K562 (cell line): ENCODE data around the gene UBN2. TPM values are rescaled to one million over a fixed set of nuclear protein-coding genes. Genes with fewer than 3 reads are reported as not detected.

Experiments
- ATF3 ChIP-seq, 2 experiments: fragments of 450-650 bp in 1 of 2; sonication (generic) in 1 of 2; formaldehyde crosslinking in 1 of 2; IDR thresholded peaks in 1 of 2; conservative IDR thresholded peaks in 1 of 2; 2 replicates each; pipeline versions ENCODE4 v1.6.1 to v1.8.1; 2016 to 2023; ENCODE audit warnings: mild to moderate bottlenecking in 2 of 2, moderate library complexity in 2 of 2, inconsistent platforms in 1 of 2, missing genetic modification reagents in 1 of 2
- BRCA1 ChIP-seq, 2 experiments: fragments of 450-650 bp in 1 of 2; sonication (generic) in 1 of 2; formaldehyde crosslinking in 1 of 2; IDR thresholded peaks; 2 replicates each; pipeline versions ENCODE4 v1.5.0 to v1.6.1; 2017 to 2020; ENCODE audit warnings: mild to moderate bottlenecking in 1 of 2, missing genetic modification reagents in 1 of 2
- EP300 ChIP-seq: IDR thresholded peaks from 2 replicates; pipeline ENCODE4 v1.6.1; 2012; ENCODE audit warnings: low read length, improper control_type of control experiment
- ESRRB ChIP-seq: fragments of 250-450 bp; sonication (Bioruptor Pico); IDR thresholded peaks from 2 replicates; pipeline ENCODE4 v1.5.0; 2020; ENCODE audit warnings: mild to moderate bottlenecking, moderate library complexity, borderline replicate concordance
- GABPB1 ChIP-seq: sonication (generic); formaldehyde crosslinking; IDR thresholded peaks from 2 replicates; pipeline ENCODE4 v1.8.0; 2022; ENCODE audit warnings: mild to moderate bottlenecking, missing genetic modification reagents
- GABPB2 ChIP-seq: fragments of 250-450 bp; sonication (Bioruptor Pico); conservative IDR thresholded peaks from 2 replicates; pipeline ENCODE4 v1.5.1; 2021; ENCODE audit warnings: mild to moderate bottlenecking
- HDGF ChIP-seq: fragments of 450-650 bp; IDR thresholded peaks from 2 replicates; pipeline ENCODE4 v1.6.1; 2016
- HMGN3 ChIP-seq: IDR thresholded peaks from 2 replicates; pipeline ENCODE4 v1.6.1; 2011; ENCODE audit warnings: borderline replicate concordance, low read depth, mild to moderate bottlenecking, mixed read lengths, low read length; ENCODE audit not compliant: insufficient read length; ENCODE audit errors: extremely low read depth
- KDM2B ChIP-seq: fragments of 250-450 bp; sonication (Bioruptor Pico); IDR thresholded peaks from 2 replicates; pipeline ENCODE4 v1.8.0; 2021; ENCODE audit warnings: mild to moderate bottlenecking, moderate library complexity
- MTA1 ChIP-seq: fragments of 450-650 bp; IDR thresholded peaks from 2 replicates; pipeline ENCODE4 v1.6.1; 2017; ENCODE audit warnings: borderline replicate concordance
- NR4A1 ChIP-seq, 2 experiments: fragments of 250-450 bp in 1 of 2; fragments of 450-650 bp in 1 of 2; sonication (Bioruptor Pico) in 1 of 2; IDR thresholded peaks; 2 replicates each; pipeline versions ENCODE4 v1.4.0 to v1.6.1; 2016 to 2020; ENCODE audit warnings: mild to moderate bottlenecking in 2 of 2, missing compliant biosample characterization in 1 of 2, missing genetic modification characterization in 1 of 2, moderate library complexity in 1 of 2
- SAFB ChIP-seq: fragments of 200-400 bp; formaldehyde crosslinking; IDR thresholded peaks from 2 replicates; pipeline ENCODE4 v1.6.1; 2017; ENCODE audit warnings: low read depth, low read length, borderline replicate concordance
- SAFB2 ChIP-seq: fragments of 200-400 bp; formaldehyde crosslinking; IDR thresholded peaks from 2 replicates; pipeline ENCODE4 v1.6.1; 2018; ENCODE audit warnings: borderline replicate concordance, low read length, low read depth, moderate library complexity; ENCODE audit not compliant: severe bottlenecking
- SNIP1 ChIP-seq: fragments of 450-650 bp; IDR thresholded peaks from 2 replicates; pipeline ENCODE4 v1.7.1; 2017; ENCODE audit warnings: low read depth, mild to moderate bottlenecking
- YY1 ChIP-seq, 3 experiments: IDR thresholded peaks; 2 replicates each; pipeline ENCODE4 v1.6.1; 2011; ENCODE audit warnings: low read length in 2 of 3, mild to moderate bottlenecking in 2 of 3, moderate library complexity in 2 of 3, borderline replicate concordance in 1 of 3, control low read depth in 1 of 3, low read depth in 1 of 3; ENCODE audit not compliant: insufficient read depth in 3 of 3, insufficient replicate concordance in 2 of 3, control insufficient read depth in 1 of 3, insufficient read length in 1 of 3; ENCODE audit errors: extremely low read depth in 1 of 3
- ZNF75A ChIP-seq: fragments of 450-650 bp; formaldehyde crosslinking; IDR thresholded peaks from 2 replicates; pipeline ENCODE4 v1.4.0; 2020; ENCODE audit warnings: mild to moderate bottlenecking
- ZNF778 ChIP-seq: fragments of 450-650 bp; formaldehyde crosslinking; IDR thresholded peaks from 2 replicates; pipeline ENCODE4 v1.4.0; 2020; ENCODE audit warnings: mild to moderate bottlenecking, moderate library complexity
- polyA plus RNA-seq, 8 experiments: library from polyadenylated mRNA; depleted of rRNA in 4 of 8; stranded (reverse) in 5 of 8; unstranded in 3 of 8; fragments of >200 nt; fragmentation: Nextera tagmentation in 2 of 8; fragmentation: Illumina TruSeq in 1 of 8; extraction: Ambion mirVana in 2 of 8; extraction: Trizol in 1 of 8; gene quantifications; 2 replicates each; pipeline versions ENCODE4 v1.2.1 to v1.2.3, GENCODE V29; 2011 to 2014; ENCODE audit warnings: inconsistent platforms in 1 of 8, missing spikeins in 1 of 8
- total RNA-seq, 7 experiments: library from RNA; depleted of rRNA in 6 of 7; stranded (reverse); fragments of >200 nt in 6 of 7; fragmentation: Illumina TruSeq in 2 of 7; extraction: Trizol in 2 of 7; gene quantifications; 2 replicates each; pipeline versions ENCODE4 v1.2.1 to v1.2.3, GENCODE V29; 2011 to 2021; ENCODE audit warnings: low replicate concordance in 1 of 7
- TF ChIP-seq, protein P1 (sequence below): fragments of 250-450 bp; sonication (Bioruptor Pico); IDR thresholded peaks from 2 replicates; pipeline ENCODE4 v1.4.0; 2020; ENCODE audit warnings: mild to moderate bottlenecking, moderate library complexity, borderline replicate concordance
- TF ChIP-seq, protein P2 (sequence below), 2 experiments: fragments of 450-650 bp; IDR thresholded peaks; 2 replicates each; pipeline ENCODE4 v1.6.1; 2018; ENCODE audit warnings: mild to moderate bottlenecking in 2 of 2, low read depth in 1 of 2; ENCODE audit not compliant: partially characterized antibody in 2 of 2

Gene UBN2
- total and polyA plus RNA-seq, 9 of the 15 experiments (the other 6 are each of a cell fraction or from before 2014, with no cell fraction given) = 1.2 to 19.5 (median 9.9) TPM

GRCh38 chr7:139242741-139243281 lies 11.8 kb downstream of the UBN2 start (continued):
- TF ChIP-seq KDM2B (CRISPR knock-in tag) (no peak), SAFB (no peak), MTA1 (peak; percentile 24; the same call in 1 of the 2 replicates), GABPB2 (CRISPR knock-in tag) (no peak), ATF3 (IDR thresholded peaks at IDR 0.05) (peak; percentile 78), ATF3 (CRISPR knock-in tag; conservative IDR thresholded peaks at IDR 0.05) (no peak), NR4A1 (CRISPR knock-in tag; IDR thresholded peaks at IDR 0.05) (no peak), NR4A1 (tag; IDR thresholded peaks at IDR 0.05) (no peak), YY1 (IDR thresholded peaks at IDR 0.05; ENCODE audit: borderline replicate concordance in 1 of 3, control insufficient read depth in 1 of 3, extremely low read depth in 1 of 3, insufficient read depth in 3 of 3, insufficient read length in 1 of 3, insufficient replicate concordance in 2 of 3, low read depth in 1 of 3, low read length in 2 of 3) (no peak), SNIP1 (no peak), ESRRB (CRISPR knock-in tag) (no peak), BRCA1 (IDR thresholded peaks at IDR 0.05) (no peak), BRCA1 (CRISPR knock-in tag; IDR thresholded peaks at IDR 0.05) (no peak), ZNF75A (CRISPR knock-in tag) (no peak), HMGN3 (no peak), EP300 (peak; percentile 30; the same call in 1 of the 2 replicates), ZNF778 (CRISPR knock-in tag) (no peak), GABPB1 (CRISPR knock-in tag) (no peak), SAFB2 (no peak), HDGF (no peak)
- TF ChIP-seq, protein P1, sequence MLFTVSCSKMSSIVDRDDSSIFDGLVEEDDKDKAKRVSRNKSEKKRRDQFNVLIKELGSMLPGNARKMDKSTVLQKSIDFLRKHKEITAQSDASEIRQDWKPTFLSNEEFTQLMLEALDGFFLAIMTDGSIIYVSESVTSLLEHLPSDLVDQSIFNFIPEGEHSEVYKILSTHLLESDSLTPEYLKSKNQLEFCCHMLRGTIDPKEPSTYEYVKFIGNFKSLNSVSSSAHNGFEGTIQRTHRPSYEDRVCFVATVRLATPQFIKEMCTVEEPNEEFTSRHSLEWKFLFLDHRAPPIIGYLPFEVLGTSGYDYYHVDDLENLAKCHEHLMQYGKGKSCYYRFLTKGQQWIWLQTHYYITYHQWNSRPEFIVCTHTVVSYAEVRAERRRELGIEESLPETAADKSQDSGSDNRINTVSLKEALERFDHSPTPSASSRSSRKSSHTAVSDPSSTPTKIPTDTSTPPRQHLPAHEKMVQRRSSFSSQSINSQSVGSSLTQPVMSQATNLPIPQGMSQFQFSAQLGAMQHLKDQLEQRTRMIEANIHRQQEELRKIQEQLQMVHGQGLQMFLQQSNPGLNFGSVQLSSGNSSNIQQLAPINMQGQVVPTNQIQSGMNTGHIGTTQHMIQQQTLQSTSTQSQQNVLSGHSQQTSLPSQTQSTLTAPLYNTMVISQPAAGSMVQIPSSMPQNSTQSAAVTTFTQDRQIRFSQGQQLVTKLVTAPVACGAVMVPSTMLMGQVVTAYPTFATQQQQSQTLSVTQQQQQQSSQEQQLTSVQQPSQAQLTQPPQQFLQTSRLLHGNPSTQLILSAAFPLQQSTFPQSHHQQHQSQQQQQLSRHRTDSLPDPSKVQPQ (CRISPR knock-in tag) = no peak
- TF ChIP-seq, protein P2, sequence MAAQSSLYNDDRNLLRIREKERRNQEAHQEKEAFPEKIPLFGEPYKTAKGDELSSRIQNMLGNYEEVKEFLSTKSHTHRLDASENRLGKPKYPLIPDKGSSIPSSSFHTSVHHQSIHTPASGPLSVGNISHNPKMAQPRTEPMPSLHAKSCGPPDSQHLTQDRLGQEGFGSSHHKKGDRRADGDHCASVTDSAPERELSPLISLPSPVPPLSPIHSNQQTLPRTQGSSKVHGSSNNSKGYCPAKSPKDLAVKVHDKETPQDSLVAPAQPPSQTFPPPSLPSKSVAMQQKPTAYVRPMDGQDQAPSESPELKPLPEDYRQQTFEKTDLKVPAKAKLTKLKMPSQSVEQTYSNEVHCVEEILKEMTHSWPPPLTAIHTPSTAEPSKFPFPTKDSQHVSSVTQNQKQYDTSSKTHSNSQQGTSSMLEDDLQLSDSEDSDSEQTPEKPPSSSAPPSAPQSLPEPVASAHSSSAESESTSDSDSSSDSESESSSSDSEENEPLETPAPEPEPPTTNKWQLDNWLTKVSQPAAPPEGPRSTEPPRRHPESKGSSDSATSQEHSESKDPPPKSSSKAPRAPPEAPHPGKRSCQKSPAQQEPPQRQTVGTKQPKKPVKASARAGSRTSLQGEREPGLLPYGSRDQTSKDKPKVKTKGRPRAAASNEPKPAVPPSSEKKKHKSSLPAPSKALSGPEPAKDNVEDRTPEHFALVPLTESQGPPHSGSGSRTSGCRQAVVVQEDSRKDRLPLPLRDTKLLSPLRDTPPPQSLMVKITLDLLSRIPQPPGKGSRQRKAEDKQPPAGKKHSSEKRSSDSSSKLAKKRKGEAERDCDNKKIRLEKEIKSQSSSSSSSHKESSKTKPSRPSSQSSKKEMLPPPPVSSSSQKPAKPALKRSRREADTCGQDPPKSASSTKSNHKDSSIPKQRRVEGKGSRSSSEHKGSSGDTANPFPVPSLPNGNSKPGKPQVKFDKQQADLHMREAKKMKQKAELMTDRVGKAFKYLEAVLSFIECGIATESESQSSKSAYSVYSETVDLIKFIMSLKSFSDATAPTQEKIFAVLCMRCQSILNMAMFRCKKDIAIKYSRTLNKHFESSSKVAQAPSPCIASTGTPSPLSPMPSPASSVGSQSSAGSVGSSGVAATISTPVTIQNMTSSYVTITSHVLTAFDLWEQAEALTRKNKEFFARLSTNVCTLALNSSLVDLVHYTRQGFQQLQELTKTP (IDR thresholded peaks at IDR 0.05; ENCODE audit: low read depth in 1 of 2, partially characterized antibody in 2 of 2) = no peak
